Measurements from ENCODE around the gene CRPPA.
"Not testable (repeated sequence)": the region's sequence is repeated elsewhere in the genome, so short reads cannot be mapped to it uniquely, and the experiment has no call there.

CRPPA gene

GRCh38 chr7:16421333-16422102 is at the start of gene CRPPA:
CRPPA (minus strand) TSS chr7:16421538; CDS start chr7:16421322, 216 bp downstream.
- no peak for DNase-seq

- DNase-seq: peak; percentile 73
These were observed 44.4 kb upstream of the CRPPA start, which contains the start of gene SOSTDC1 for GRCh38 chr7:16465469-16466361. SOSTDC1 (minus strand) TSS chr7:16465738; CDS start chr7:16465668, 70 bp downstream.

GRCh38 chr7:16463949-16464715 is 42.8 kb upstream of the CRPPA start:
- no peak for DNase-seq

- no peak for DNase-seq
These were observed 42.2 kb upstream of the CRPPA start for GRCh38 chr7:16463520-16463919.

DNA sequence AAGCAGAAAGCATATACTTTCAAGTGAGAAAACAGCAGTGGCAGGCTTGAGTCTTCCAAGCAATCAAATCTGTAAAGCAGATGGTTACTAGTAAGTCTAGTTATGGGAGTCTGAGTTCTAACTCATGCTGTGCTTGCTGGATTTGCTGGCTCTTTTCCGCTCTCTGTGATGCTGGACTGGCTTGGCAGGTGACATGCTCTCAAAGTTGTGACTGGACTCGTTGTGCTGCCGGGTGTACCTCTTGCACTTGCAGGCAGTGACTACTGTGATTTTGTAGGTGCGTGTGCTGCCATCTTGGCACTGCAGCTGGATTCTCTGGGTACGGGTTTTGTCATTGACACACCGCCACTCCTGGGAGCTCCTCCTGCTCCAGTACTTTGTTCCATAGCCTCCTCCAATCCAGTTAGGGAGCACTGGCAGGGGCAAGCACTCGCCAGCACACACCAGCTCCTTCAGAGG is 41.1 kb upstream of the CRPPA start:
- no peak for DNase-seq

DNA sequence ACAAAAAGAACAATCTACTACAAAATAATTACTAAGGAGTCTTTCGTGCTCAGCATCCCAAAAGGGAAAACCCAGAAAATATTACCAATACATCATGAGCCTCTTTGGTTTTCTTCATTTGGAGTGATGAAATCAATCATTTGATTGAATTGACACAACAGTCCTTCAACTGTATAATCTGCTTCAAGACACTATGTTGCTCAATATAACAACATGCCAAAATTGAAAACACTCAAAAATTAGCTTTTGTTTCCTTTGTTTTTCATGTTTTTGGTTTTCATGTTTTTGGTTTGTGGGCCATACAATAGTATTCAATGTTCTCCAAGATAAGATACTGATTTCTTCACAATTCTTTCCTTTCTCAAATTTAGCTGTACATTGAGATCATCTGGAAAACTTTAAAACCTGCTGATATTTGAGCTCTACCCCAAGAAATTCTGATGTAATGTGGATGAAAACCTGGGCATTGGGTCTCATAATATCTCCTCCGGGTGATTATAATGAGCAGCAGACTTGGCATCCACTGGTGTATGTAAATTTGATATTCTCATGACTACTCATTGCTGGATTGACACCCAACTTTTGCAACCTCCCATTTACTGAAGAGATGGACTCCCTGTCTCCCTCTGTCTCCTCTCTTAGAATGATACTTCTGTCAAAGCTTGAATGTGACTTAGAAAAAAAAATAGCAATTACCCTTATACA is 39.6 kb upstream of the CRPPA start:
- DNase-seq: no peak

- DNase-seq: not testable (repeated sequence)
These were observed 35.0 kb upstream of the CRPPA start for GRCh38 chr7:16456303-16456702.

DNA sequence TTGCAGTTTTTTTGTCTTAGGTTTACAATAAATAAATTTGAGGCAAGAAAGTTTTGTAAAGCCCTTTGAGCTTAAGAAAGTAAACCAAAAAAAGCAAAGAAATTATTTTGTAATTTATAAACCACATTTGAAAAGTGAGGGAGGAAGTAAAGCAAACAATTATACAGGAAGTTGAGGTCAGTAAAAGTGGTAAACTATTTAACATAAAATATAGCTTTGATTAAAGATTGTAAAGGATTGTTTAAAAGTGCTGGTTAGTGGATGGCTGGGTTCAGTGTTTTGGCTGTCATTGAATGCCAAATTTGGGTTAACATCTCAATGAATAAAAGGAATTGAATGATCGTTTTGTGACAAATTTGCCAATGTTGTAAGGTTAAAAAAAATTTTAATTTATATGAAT is 34.3 kb upstream of the CRPPA start:
- no peak for DNase-seq

GRCh38 chr7:16450366-16450765 is 29.0 kb upstream of the CRPPA start:
- DNase-seq: no peak

DNA sequence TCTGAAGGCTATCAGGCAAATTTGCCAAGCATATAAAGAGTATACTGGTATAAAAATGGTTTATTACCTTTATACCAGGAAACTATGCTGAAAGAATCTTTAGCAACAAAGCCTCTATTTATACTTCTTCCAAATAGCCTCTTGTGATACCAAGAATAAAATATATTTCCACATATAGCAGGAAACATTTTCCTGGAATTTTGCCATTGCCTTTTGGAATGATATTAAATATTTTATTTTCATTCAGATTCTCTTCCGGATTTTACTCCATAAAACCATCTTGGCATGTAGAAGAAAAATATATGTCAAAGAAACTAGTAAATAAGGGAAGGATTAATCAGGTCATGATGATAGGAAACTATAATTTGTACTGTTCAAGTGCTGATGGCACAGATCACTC is 26.5 kb upstream of the CRPPA start:
- DNase-seq: no peak

GRCh38 chr7:16446508-16446907 is 25.2 kb upstream of the CRPPA start:
- no peak for DNase-seq

DNA sequence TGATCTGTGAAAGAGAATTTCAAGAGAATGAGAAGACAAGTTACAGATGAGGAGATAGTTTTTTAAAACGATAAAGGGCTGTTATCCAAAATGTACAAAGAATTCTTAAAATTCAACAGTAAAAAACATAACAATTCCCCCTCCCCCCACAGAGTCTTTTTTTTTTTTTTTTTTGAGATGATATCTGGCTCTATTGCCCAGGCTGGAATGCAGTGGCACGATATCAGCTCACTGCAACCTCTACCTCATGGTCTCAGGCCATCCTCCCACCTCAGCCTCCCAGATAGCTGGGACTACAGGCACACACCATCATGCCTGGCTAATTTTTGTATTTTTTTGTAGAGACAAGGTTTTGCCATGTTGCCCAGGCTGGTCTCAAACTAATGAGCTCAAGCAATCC is 22.5 kb upstream of the CRPPA start:
- not testable (repeated sequence) for DNase-seq

GRCh38 chr7:16438988-16439387 is 17.6 kb upstream of the CRPPA start:
- DNase-seq: no peak

GRCh38 chr7:16436306-16436705 is 15.0 kb upstream of the CRPPA start:
- no peak for DNase-seq

DNA sequence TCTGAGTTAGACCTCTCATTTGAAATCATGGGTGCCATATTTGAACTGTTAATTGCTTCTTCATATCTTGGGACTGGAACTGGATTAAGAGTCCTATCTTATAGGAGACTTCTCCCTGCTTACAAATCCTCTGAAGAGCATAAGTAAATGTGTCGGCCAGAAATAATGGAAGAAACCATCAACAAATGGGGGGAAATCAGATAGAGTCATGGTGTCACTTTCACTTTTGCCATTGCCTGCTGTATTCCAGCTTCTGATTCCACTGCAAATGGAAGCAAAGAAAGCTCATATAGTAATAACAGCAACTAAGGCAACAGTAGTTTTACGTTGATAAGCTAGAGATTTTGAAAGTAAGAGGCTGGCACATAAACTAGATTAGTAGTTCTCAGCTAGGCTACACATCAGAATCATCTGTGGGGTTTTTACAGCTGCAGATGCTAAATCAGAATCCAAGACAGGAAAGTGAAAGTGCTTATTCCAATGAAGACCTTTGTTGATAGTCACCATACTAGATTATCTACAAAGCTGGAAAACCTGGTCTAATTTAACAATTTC is 12.3 kb upstream of the CRPPA start:
- no peak for DNase-seq

DNA sequence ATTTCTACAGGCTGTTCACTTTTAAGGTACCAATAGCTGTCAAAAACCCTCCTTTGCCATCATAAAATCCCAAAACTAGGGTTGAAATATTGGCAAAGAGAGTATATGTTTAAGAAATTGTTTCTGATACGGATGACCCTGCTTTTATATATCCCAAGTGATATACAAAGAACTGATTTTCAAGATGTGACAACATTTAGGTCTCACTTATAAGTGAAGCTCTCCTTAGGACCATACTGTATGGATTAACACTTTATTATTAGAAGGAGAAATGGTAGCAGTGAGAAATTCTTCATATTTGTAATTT is 11.0 kb upstream of the CRPPA start:
- no peak for DNase-seq

DNA sequence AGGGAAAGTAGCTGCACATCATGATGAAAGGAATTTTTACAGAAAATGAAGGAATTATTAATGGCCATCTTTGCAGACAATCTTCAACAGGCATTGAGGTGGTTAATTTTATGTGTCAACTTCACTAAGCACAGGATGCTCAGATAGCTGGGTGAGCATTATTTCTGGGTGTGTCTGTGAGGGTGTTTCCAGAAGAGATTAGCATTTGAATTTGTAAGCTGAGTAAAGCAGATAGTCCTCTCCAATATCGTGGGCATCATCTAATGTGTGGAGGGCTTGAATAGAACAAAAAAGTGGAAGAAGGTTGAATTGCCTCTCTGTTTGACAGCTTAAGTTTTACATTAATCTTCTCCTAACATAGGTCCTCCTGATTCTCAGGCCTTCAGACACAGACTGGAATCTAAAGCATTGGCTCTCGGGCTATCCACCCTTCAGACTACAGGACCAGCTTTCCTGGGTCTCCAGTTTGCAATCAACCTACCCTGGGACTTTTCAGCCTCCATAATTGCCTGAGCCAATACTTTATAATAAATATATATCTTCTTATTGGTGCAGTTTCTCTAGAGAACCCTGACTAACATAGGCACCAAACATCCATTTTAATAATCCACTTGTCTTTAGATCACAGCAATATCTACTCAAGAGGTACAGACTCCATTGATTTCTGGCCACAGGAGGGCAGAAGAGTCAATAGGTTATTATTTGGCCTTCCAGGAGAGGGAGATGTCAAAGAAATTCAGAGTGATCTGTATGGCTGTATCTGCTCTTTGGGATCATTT is 10.5 kb upstream of the CRPPA start:
- DNase-seq: peak; percentile 62

DNA sequence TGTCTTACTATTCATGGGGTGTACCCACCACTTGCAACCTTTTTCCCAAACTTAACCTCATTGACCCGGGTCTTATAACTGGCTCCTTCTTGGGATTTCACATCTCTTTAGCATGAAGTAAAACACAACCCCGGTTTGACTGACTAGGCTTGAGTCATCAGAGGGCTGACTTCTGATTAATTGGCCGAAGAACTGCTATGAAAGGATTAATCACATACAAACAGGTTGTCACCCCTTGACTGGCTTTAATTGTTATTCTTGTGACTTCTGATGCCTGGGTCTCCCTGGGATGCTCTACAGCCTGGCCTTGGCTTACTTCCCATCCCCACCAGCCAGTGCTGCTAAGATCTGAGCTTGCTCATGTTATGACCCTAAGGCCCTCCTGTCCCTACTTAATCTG is 8.8 kb upstream of the CRPPA start:
- DNase-seq: no peak

GRCh38 chr7:16428672-16429071 is 7.3 kb upstream of the CRPPA start:
- DNase-seq: no peak

- no peak for DNase-seq
These were observed 6.8 kb upstream of the CRPPA start for GRCh38 chr7:16428182-16428581.

DNA sequence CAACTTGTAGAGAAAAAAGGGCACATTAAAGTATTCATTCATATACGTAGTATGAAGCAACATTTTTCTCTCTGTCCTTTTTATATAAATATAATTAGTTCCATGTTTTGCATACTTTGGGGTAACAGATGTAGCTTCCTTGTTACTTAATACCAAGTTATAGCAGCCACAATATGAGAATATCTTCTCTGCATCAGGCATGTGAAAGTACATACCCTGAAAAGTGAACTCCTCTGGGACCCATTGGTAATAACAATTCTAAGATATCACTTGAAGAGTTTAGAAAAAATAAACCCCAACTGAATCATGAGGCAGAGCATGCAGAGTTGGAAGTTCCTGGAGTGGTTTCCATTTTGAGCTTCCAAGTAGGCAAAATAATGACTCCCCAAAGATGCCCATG is 2.4 kb upstream of the CRPPA start:
- DNase-seq: no peak

- DNase-seq: peak; percentile 4
These were observed 1.6 kb upstream of the CRPPA start for GRCh38 chr7:16422917-16423316.
